SKM-1 (cell line): ENCODE measurements around the gene APC2.
"Not testable (repeated sequence)": the region's sequence is repeated elsewhere in the genome, so short reads cannot be mapped to it uniquely, and the experiment has no call there.

Source experiments
- DNase-seq: peaks from one replicate; lab custom pipeline; 2025; ENCODE audit not compliant: unreplicated experiment; lab: John Stamatoyannopoulos, UW

The APC2 gene

GRCh38 chr19:1491114-1491848, 41.4 kb downstream of the APC2 start, which contains the start of gene REEP6:
TSS of gene REEP6 (plus strand) at chr19:1491181. CDS start at chr19:1491270, 89 bp downstream.
- no peak for DNase-seq

- DNase-seq: no peak
Observed at GRCh38 chr19:1491849-1492170, 41.9 kb downstream of the APC2 start.

GRCh38 chr19:1492474-1493006, 42.6 kb downstream of the APC2 start:
- no peak for DNase-seq

GRCh38 chr19:1494115-1494815, 44.3 kb downstream of the APC2 start:
- DNase-seq: no peak

GRCh38 chr19:1495051-1495798, 45.3 kb downstream of the APC2 start:
- no peak for DNase-seq

GRCh38 chr19:1495799-1496713, 46.1 kb downstream of the APC2 start:
- DNase-seq: no peak

- DNase-seq: no peak
Observed at GRCh38 chr19:1496714-1497577, 47.0 kb downstream of the APC2 start.

- no peak for DNase-seq
Observed at GRCh38 chr19:1497578-1498235, 47.8 kb downstream of the APC2 start.

- DNase-seq: not testable (repeated sequence)
Observed at GRCh38 chr19:1499231-1499630, 49.3 kb downstream of the APC2 start.

GRCh38 chr19:1501200-1501595, 51.3 kb downstream of the APC2 start:
- DNase-seq: no peak

GRCh38 chr19:1502433-1503088, 52.6 kb downstream of the APC2 start:
- DNase-seq: no peak

- peak; percentile 34 for DNase-seq
Observed at GRCh38 chr19:1503089-1503924, 53.4 kb downstream of the APC2 start.

GRCh38 chr19:1503925-1504773, 54.2 kb downstream of the APC2 start:
- DNase-seq: no peak

- DNase-seq: no peak
Observed at GRCh38 chr19:1505012-1505411, 55.1 kb downstream of the APC2 start.

- DNase-seq: no peak
Observed at GRCh38 chr19:1505991-1506881, 56.3 kb downstream of the APC2 start.

GRCh38 chr19:1507192-1507660, 57.3 kb downstream of the APC2 start:
- no peak for DNase-seq
